ENCODE results near the gene CDC42BPA. TPM values are rescaled to one million over a fixed set of nuclear protein-coding genes. Genes with fewer than 3 reads are reported as not detected.

CDC42BPA gene
- total and polyA plus RNA-seq, 2 of the 8 experiments (the other 6 are each of a cell fraction or from before 2014, with no cell fraction given) = 7.1 to 28.5 TPM

DNA sequence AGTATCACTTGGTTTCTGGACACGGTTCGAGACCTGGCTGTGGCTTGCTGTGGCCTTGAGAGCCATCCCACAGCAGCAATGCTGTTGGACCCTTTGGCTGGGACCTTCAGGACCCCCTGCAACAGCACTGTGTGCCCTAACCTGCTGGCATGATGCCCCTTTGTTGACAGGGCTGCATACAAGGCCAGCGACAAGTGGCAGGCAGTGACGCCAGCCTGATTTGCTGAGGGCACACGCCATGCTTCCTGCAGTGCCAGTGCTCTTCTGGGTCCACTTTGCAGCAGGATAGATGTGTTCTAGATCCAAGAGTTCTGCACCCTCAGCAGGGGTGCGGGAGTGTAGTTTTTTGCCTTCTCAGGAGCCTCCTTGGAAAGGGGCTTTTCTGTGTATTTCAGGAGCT, 345.4 kb downstream of the CDC42BPA start:
- H3K79me1 ChIP-seq (ENCODE audit: low read depth, low read length) = no peaks in the 10 kb centered on the region
- no peak overlapping the region for H3K4me3 ChIP-seq (ENCODE audit: extremely low read depth in 1 of 4, insufficient read depth in 2 of 4, low read depth in 3 of 4, low read length in 4 of 4)
- no peak for TF ChIP-seq NRF1 (IDR thresholded peaks at IDR 0.05; ENCODE audit: low read depth, low read length)
- no peak for TF ChIP-seq SP1 (IDR thresholded peaks at IDR 0.05; ENCODE audit: low read depth, low read length)
- H2BK20ac ChIP-seq (ENCODE audit: low read length) = no peak overlapping the region
- H4K91ac ChIP-seq (replicated peaks; ENCODE audit: insufficient read length, low read length) = no peak overlapping the region
- no peak overlapping the region for H2AFZ ChIP-seq (ENCODE audit: low read length)
- no peak overlapping the region for H3K14ac ChIP-seq (ENCODE audit: insufficient read length)
- H3K23me2 ChIP-seq (ENCODE audit: low read depth, low read length) = peaks cover 3% of the 10 kb centered on the region; the same call in 1 of the 2 replicates
- DNase-seq (ENCODE audit: low read depth in 1 of 2, low spot score in 2 of 2) = no peak
- CTCF ChIA-PET (ENCODE audit: partially characterized antibody) = interaction anchor here (1.1 kb wide), 1 partner anchor 15 kb away, joined by 3 read pairs; no protein-coding TSS in a partner anchor
- H3K36me3 ChIP-seq (ENCODE audit: control insufficient read depth in 2 of 4, insufficient read depth in 4 of 4, low read length in 3 of 4) = peaks cover 0 to 5% (median 0%) of the 10 kb centered on the region in 4 experiments; a peak in 2 of 8 replicates
- POLR2A ChIA-PET (ENCODE audit: partially characterized antibody) = no interaction called here
- H3K27me3 ChIP-seq (replicated peaks in 1 of 4; ENCODE audit: control insufficient read depth in 3 of 4, extremely low read depth in 1 of 4, insufficient read depth in 3 of 4, low read length in 3 of 4) = no peaks in the 10 kb centered on the region
- H3K18ac ChIP-seq (ENCODE audit: extremely low read depth, low read length) = no peak overlapping the region; the same call in 1 of the 2 replicates
- H4K20me1 ChIP-seq (replicated peaks in 1 of 2; ENCODE audit: control insufficient read depth in 1 of 2, insufficient read depth in 2 of 2, low read length in 2 of 2) = no peaks in the 10 kb centered on the region
- no peak overlapping the region for H2BK120ac ChIP-seq (replicated peaks; ENCODE audit: low read depth, low read length)
- FAIRE-seq = no peak
- H2BK15ac ChIP-seq (ENCODE audit: low read length) = no peak overlapping the region
- no peak overlapping the region for H3K4me2 ChIP-seq (ENCODE audit: insufficient read depth in 1 of 2, low read depth in 2 of 2, low read length in 2 of 2)
- 89% methylated on average over 6 of the region's 6 CpGs; no CpG with 5 or more reads in 1 of the 2 experiments for WGBS, 2 experiments (ENCODE audit: extremely low coverage in 1 of 2, insufficient coverage in 1 of 2, insufficient read length in 1 of 2, insufficient replicate concordance in 2 of 2, low coverage in 1 of 2, low lambda C conversion rate in 2 of 2, missing lambda C conversion rate in 1 of 2)
- no peak overlapping the region for H4K8ac ChIP-seq (ENCODE audit: extremely low read depth, insufficient read depth, low read length)
- H4K5ac ChIP-seq (ENCODE audit: insufficient read length, low read depth, low read length) = no peak overlapping the region
- H3K4me1 ChIP-seq (replicated peaks in 1 of 4; ENCODE audit: control insufficient read depth in 3 of 4, insufficient read depth in 4 of 4, low read length in 3 of 4) = peaks cover 0 to 4% (median 0%) of the 10 kb centered on the region in 4 experiments; a peak in 1 of 7 replicates
- H3K56ac ChIP-seq (replicated peaks; ENCODE audit: insufficient read length, low read depth, low read length) = no peak overlapping the region
- H2AK5ac ChIP-seq (ENCODE audit: low read depth, low read length) = no peak overlapping the region
- H3K27ac ChIP-seq (ENCODE audit: low read depth, low read length) = no peak overlapping the region
- peaks cover 0 to 6% of the 10 kb centered on the region in 2 experiments; a peak in 1 of 4 replicates for H3K9me3 ChIP-seq (ENCODE audit: insufficient read depth in 2 of 2, low read depth in 1 of 2, low read length in 1 of 2)
- H3K9ac ChIP-seq (replicated peaks in 1 of 4; ENCODE audit: extremely low read depth in 1 of 4, low read depth in 3 of 4, low read length in 3 of 4) = no peak overlapping the region
- no peak overlapping the region for H3K4ac ChIP-seq (replicated peaks; ENCODE audit: insufficient read length, low read depth, low read length)
- H3K79me2 ChIP-seq (ENCODE audit: control insufficient read depth in 1 of 2, insufficient read depth in 2 of 2, low read length in 2 of 2) = no peaks in the 10 kb centered on the region
- H2BK12ac ChIP-seq (ENCODE audit: low read depth, low read length) = no peak overlapping the region
- no peak overlapping the region for H2BK5ac ChIP-seq (ENCODE audit: low read depth, low read length)
- H3K23ac ChIP-seq (ENCODE audit: insufficient read length) = no peak overlapping the region

All from H1 (cell line).